IPS-18c (cell line): ENCODE measurements around the gene BAIAP2L1.

Experiments used
- H3K4me3 ChIP-seq: 2 replicates; pipeline ENCODE4 v1.7.0; 2013; ENCODE audit warnings: low read depth, mild to moderate bottlenecking, low read length, moderate library complexity; ENCODE audit not compliant: insufficient read depth
- H3K9me3 ChIP-seq: one replicate; pipeline ENCODE4 v1.6.1; 2013; ENCODE audit warnings: mild to moderate bottlenecking, low read length, moderate library complexity; ENCODE audit not compliant: control insufficient read depth, insufficient read depth

Gene BAIAP2L1

GRCh38 chr7:98242342-98242741 lies 158.5 kb downstream of the BAIAP2L1 start:
- Histone ChIP-seq H3K4me3 (no peak overlapping the region), H3K9me3 (no peaks in the 10 kb centered on the region)

DNA sequence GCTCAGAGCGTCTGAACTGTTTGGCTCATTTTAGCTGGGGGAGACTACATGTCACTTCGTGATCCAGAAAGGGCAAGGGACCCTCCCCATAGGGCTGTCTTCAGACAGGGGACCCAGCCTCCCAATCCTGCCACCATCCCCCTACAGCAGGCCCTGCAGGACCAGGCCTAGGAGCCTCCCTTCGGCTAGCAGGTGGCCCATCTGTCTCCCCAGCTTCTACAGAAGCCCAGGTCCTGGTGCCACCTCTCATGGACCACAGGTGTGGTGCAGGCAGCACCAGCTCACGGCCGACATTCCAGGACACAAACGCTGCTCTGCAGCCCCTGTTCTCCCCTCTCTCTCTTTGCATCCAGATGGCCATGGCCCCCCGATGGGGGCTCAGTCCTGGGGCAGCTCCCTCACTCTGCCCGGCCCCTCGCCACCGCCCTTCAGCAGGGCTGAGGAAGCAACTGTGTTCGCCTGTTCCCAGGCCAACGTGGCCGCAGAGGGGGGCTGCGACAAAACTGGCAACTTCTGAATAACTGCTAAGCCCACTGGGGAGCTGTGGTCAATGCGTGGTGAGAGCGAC lies 159.1 kb downstream of the BAIAP2L1 start:
- Histone ChIP-seq H3K4me3 (no peak overlapping the region), H3K9me3 (no peaks in the 10 kb centered on the region)
